Erythroblast (primary cell): Measurements from ENCODE around the gene ZNF862.
"Not testable (repeated sequence)": the region's sequence is repeated elsewhere in the genome, so short reads cannot be mapped to it uniquely, and the experiment has no call there.

Experiments used
- GATA1 ChIP-seq: IDR thresholded peaks from 2 replicates; pipeline ENCODE4 v1.6.1; 2011; ENCODE audit warnings: low read depth, mild to moderate bottlenecking, control low read depth, low read length, moderate library complexity
- POLR2A ChIP-seq: IDR thresholded peaks from 2 replicates; pipeline ENCODE4 v1.6.1; 2011; ENCODE audit warnings: mild to moderate bottlenecking, low read length

DNA sequence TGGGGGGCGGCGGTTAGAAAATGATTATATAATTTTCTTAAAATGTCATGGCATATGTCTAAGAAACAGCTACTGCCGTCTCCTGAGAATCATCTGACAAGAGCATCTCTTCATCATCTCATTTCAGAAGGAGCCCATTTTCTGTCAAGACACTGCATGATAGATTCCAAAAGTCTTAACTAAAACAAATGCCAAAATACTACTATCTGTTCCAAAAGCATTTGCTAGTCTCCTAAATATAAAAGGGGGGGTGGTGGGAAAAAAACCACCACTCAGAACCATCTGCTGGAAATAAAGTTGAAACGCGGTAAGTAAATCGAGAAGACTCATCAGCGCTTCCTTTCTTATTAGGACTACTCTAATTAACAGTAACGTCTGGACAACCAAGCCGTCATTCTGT is 72.0 kb downstream of the ZNF862 start:
- not testable (repeated sequence) for TF ChIP-seq POLR2A, GATA1
